GM21360 (cell line): ENCODE data around the gene MRPL2.
"Not testable (repeated sequence)": the region's sequence is repeated elsewhere in the genome, so short reads cannot be mapped to it uniquely, and the experiment has no call there.

ENCODE experiments used
- ATAC-seq: cut with Tn5 transposase; IDR thresholded peaks from one replicate; pipeline ENCODE4 v1.9.1; 2021; ENCODE audit warnings: mild to moderate bottlenecking, moderate library complexity; ENCODE audit not compliant: unreplicated experiment

The MRPL2 gene

GRCh38 chr6:43082806-43083655 is 23.8 kb upstream of the MRPL2 start:
- ATAC-seq, result no peak

DNA sequence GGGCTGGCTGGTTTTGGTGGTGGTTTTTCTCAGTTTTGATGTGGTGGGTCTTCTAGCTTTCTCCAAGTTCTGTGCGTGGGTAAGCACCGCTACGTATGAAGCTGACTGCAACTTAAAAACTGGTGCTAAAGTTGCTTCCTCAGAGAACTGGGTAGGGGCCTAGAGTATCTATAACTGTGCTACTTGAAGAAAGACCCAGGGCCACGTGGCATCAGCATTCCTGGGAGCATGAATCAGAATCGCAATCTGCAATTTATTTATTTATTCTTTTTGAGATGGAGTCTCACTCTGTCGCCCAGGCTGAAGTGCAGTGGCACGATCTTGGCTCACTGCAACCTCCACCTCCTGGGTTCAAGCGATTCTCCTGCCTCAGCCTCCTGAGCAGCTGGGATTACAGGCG is 22.7 kb upstream of the MRPL2 start:
- ATAC-seq, result not testable (repeated sequence)

DNA sequence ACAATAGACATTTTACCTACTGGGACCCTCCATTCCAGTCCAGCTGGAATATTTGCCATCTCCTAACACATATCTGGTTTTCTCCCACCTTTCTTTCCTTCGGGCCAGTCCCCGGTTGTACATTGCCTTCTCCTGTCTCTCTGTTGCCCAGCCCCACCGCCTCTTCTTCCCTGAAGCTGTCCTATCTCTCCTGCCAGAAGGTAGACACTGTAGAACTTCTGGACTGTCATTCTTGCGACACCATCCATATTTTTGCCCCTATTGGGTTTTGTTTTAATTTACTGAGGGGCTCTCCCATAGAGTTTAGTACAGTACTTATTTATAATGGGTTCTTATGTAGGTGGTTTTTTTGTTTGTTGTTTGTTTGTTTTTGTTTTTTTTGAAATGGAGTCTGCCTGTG is 21.8 kb upstream of the MRPL2 start:
- no peak for ATAC-seq

DNA sequence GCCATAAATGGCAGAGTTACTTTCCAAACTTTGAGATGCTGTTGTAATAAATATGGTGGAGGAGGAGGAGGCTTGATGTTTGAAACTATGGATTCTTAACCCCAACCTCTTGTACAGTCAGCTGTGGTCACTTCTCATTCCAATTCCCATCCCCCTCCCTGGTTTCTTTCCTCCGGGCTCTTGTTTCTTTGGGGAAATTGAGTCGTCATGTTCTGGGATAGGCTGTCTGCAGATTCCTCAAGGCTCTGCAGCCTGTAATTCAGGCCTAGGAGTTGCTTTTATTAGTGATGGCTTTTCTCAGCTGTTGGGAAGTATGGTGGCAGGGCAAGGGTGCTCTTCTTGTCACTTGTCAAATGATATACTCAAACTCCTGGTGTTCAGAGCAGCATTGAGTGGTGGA is 19.5 kb upstream of the MRPL2 start:
- no peak for ATAC-seq

- no peak for ATAC-seq
Measured at GRCh38 chr6:43077981-43078511, 18.8 kb upstream of the MRPL2 start.

DNA sequence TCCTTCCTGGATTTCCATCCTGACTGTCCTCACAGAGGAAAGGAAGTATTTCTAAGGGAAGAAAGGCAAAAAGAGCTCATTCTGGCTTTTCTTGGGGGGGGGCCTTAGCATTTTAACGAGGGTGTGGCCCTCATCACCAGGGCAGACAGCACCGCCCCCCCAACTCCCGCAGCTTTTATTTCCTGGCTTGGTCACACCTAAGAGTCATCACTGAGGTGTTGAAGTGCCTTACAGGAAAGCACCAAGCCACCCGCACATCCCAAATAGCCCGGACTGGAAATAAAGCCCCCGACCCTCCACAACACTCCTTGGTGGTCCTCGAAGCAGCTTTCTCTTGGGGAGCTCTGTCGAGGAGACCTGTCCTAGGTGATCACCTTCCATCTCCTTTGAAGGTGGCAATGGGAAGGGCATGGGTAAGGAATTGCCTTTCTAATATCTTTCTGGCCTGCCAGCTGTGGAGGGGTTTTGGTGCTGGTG is 18.1 kb upstream of the MRPL2 start:
- no peak for ATAC-seq

- ATAC-seq, result no peak
Measured at GRCh38 chr6:43076464-43077332, 17.5 kb upstream of the MRPL2 start.

- no peak for ATAC-seq
Measured at GRCh38 chr6:43075670-43076463, 16.6 kb upstream of the MRPL2 start, which contains the start of gene PTK7. Gene PTK7 (plus strand): TSS chr6:43076314. CDS start chr6:43076489, 175 bp downstream.

- ATAC-seq, result no peak
Measured at GRCh38 chr6:43074847-43075669, 15.8 kb upstream of the MRPL2 start.

GRCh38 chr6:43070028-43070632 is 10.9 kb upstream of the MRPL2 start:
- ATAC-seq, result no peak

DNA sequence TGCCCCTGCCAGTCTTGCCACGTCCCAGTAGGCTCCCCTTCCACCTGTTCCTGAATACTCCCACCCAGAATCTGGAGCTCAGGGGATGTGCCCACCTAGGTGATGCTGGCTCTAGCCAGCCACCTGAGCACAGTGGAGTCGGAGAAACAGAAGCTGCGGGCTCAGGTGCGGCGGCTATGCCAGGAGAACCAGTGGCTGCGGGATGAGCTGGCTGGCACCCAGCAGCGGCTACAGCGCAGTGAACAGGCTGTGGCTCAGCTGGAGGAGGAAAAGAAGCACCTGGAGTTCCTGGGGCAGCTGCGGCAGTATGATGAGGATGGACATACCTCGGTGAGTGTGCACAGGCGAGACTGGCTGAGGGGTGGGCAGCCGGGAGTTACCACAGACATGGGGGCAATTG is 3.6 kb upstream of the MRPL2 start:
- no peak for ATAC-seq

GRCh38 chr6:43061861-43062260 is 2.6 kb upstream of the MRPL2 start:
- no peak for ATAC-seq

GRCh38 chr6:43060755-43061633 is 1.8 kb upstream of the MRPL2 start:
- ATAC-seq, result no peak

GRCh38 chr6:43060034-43060754 is 960 bp upstream of the MRPL2 start:
- no peak for ATAC-seq

DNA sequence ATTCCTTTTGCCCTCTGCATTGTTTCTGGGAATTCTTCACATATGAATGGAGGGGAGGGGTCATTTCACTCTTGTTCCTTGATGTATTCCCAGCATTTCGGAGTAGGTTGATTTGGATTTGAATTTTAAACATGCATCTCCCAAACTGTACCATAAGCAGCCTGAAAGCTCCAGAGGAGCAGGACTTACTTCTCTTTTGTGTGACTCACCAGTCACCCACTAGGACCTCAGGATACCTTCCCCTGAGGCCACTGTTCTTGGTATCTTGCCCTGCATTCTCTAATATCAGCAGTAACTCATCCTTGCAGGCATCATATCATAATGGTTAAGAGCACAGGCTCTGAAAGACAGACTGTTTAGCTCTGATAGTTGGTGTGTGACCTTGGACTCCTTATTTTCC is 703 bp downstream of the MRPL2 start:
- ATAC-seq, result no peak

DNA sequence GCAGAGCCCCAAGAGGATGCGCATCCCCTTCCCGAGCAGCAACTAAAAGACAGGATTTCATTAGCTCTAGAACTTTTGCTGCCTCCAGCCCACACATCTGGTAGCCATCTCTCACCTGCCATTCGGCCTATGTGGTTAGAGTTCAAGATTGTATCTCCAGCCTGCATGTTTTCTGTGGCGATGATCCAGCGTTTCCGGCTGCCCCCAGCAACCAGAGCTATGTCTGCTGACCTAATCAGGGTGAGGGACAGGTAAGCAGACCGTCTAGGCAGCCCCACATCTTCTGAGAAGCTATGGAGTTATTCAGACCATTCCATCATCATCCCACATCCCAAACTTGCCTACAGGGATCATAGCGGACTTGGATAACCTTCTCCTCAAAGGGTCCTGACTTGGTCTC is 3.3 kb downstream of the MRPL2 start:
- no peak for ATAC-seq

GRCh38 chr6:43054206-43054943 is 4.9 kb downstream of the MRPL2 start:
- no peak for ATAC-seq
